ENCODE measurements around the gene KRT9.

KRT9 gene

GRCh38 chr17:41602524-41602923 is 30.7 kb upstream of the KRT9 start:
- TF ChIP-seq, protein P1, sequence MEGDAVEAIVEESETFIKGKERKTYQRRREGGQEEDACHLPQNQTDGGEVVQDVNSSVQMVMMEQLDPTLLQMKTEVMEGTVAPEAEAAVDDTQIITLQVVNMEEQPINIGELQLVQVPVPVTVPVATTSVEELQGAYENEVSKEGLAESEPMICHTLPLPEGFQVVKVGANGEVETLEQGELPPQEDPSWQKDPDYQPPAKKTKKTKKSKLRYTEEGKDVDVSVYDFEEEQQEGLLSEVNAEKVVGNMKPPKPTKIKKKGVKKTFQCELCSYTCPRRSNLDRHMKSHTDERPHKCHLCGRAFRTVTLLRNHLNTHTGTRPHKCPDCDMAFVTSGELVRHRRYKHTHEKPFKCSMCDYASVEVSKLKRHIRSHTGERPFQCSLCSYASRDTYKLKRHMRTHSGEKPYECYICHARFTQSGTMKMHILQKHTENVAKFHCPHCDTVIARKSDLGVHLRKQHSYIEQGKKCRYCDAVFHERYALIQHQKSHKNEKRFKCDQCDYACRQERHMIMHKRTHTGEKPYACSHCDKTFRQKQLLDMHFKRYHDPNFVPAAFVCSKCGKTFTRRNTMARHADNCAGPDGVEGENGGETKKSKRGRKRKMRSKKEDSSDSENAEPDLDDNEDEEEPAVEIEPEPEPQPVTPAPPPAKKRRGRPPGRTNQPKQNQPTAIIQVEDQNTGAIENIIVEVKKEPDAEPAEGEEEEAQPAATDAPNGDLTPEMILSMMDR (conservative IDR thresholded peaks at IDR 0.05) = no peak

GRCh38 chr17:41600318-41600717 is 28.5 kb upstream of the KRT9 start:
- peak overlapping the region; percentile 99 for H3K27ac ChIP-seq

More at GRCh38 chr17:41602524-41602923, 30.7 kb upstream of the KRT9 start:
- peak overlapping the region; percentile 99 for H3K27ac ChIP-seq

DNA sequence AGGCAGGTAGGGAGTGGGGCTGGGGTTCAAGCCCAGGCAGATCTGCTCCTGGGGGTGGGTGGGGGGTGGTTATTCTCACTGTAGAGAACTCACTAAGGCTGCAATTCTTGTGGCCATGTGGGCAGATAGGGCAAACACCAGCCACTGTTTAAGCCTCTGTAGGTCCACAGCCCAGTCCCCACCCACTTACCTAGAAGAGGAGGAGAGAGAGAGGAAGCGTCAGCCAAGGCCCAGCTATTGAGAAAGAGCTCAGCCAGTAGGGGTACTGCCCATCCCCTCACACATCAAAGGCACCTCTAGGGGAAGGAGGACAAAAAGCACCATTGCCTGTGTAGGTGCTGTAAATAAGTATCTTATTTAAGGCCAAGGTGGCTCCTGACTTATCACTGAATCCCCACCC is 27.8 kb upstream of the KRT9 start:
- TF ChIP-seq, protein P1 (conservative IDR thresholded peaks at IDR 0.05) = no peak
- H3K27ac ChIP-seq = peak overlapping the region; percentile 99

More at GRCh38 chr17:41600318-41600717, 28.5 kb upstream of the KRT9 start:
- TF ChIP-seq, protein P1 (conservative IDR thresholded peaks at IDR 0.05) = no peak

- no peak overlapping the region for H3K27ac ChIP-seq
- TF ChIP-seq, protein P1 (conservative IDR thresholded peaks at IDR 0.05) = no peak
Measured at GRCh38 chr17:41595585-41595984, 23.7 kb upstream of the KRT9 start.

DNA sequence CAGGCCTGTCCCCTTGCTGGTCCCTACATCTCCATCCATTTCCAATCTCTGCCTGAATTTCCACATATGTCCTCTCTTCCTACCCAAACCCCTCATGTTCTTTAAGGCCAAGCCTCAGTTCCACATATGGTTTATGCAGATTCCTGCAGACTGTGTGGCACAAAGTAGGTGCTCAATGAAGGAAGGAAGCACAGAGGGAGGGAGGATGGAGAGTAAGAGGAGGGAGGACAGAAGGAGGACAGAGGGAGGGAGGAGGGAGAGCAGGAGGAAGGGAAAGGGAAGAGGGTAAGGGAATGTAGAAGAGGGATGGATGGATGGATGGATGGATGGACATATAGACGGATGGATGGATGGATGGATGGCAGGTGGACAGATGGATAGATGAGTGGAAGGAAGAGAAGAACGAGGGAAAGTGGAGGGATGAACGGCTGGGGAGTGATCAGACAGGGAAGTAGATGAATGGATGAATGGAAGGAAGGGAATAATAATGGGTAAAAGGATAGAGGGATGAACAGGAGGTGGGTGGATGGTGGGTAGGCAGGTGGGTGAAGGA is 22.6 kb upstream of the KRT9 start:
- TF ChIP-seq, protein P1 (conservative IDR thresholded peaks at IDR 0.05) = no peak
- no peak overlapping the region for H3K27ac ChIP-seq

GRCh38 chr17:41593306-41593981 is 21.6 kb upstream of the KRT9 start:
- peak overlapping the region; percentile 14; the same call in 1 of the 2 replicates for H3K27ac ChIP-seq

GRCh38 chr17:41592601-41593305 is 20.9 kb upstream of the KRT9 start:
- TF ChIP-seq, protein P1 (conservative IDR thresholded peaks at IDR 0.05) = no peak
- peak overlapping the region; percentile 14; the same call in 1 of the 2 replicates for H3K27ac ChIP-seq

More at GRCh38 chr17:41593306-41593981, 21.6 kb upstream of the KRT9 start:
- TF ChIP-seq, protein P1 (conservative IDR thresholded peaks at IDR 0.05) = no peak
